ENCODE measurements around the gene PRRC2B. TPM values are rescaled to one million over a fixed set of nuclear protein-coding genes. Genes with fewer than 3 reads are reported as not detected.
"Not testable (repeated sequence)": the region's sequence is repeated elsewhere in the genome, so short reads cannot be mapped to it uniquely, and the experiment has no call there.

PRRC2B gene
- total RNA-seq, result 100 to 1,000 TPM; 110 to 114 TPM
- long read RNA-seq, full-length matches to known transcripts, result 1 of 51 reads
- long read RNA-seq, partial matches to known transcripts, result 6 of 51 reads
- long read RNA-seq, other reads (novel, unspliced or antisense), result 44 of 51 reads

DNA sequence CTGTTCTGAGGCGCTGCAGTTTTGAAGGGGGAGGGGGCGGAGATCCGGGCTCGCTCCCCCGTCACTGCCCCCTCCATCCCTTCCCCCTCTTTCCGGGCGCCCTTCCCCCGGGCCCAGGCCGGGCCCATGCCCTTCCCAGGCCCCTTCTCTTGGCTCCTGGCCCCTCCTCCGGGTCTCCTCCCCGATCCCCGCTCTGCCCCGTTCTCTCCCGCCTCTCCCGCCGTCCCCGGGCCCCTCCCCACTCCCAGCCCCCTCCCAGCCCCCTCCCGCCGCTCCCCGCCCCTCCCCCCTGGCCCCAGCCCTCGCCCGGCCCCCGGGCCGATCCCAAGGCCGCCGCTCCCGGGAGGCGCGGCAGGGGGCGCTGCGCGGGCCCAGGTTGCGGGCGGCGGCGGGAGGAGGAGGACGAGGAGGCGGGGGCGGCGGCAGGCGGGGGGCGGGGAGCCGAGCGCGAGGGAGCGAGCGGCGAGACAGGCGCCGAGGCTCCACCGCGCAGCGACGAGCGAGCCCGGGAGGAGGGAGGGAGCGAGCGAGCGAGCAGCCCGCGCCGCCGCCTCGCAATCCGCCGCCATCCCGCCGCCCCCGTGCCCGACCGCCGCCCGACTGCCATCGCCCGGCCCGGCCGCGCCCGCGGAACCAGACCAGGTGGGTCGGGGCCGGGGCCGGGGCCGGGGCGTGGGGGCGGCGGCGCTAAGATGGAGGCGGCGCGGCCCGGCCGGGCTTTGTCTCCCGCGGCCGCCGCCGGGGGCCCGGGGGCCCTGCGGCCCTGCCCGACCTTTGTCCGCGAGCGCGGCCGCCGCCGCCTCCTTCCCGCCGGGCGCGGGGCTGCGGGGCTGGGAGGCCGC lies at the start of gene PRRC2B:
TSS of gene PRRC2B (plus strand) at position 465 of the 842 bp plus-strand sequence. CDS start 36,059 bp downstream, outside the sequence.
- DNase-seq, result peak; percentile 77 to 88
- ATAC-seq, result peak; percentile 77
- intact Hi-C loops (cut with DNase I, micrococcal nuclease), result no loop called here

DNA sequence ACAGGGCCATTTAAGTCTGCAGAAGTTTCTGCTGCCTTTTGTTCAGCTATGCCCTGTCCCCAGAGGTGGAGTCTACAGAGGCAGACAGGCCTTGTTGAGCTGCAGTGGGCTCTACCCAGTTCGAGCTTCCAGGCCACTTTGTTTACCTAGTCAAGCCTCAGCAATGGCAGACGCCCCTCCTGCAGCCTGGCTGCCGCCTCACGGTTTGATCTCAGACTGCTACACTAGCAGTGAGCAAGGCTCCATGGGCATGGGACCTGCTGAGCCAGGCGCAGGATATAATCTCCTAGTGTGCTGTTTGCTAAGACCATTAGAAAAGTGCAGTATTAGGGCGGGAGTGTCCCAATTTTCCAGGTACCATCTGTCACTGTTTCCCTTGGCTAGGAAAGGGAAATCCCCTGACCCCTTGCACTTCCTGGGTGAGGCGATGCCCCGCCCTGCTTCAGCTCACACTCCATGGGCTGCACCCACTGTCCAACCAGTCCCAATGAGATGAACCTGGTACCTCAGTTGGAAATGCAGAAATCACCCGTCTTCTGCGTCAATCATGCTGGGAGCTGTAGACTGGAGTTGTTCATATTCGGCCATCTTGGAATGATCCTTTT lies 48.9 kb upstream of the PRRC2B start:
- DNase-seq; intact Hi-C loops (cut with DNase I, micrococcal nuclease): not testable (repeated sequence)

DNA sequence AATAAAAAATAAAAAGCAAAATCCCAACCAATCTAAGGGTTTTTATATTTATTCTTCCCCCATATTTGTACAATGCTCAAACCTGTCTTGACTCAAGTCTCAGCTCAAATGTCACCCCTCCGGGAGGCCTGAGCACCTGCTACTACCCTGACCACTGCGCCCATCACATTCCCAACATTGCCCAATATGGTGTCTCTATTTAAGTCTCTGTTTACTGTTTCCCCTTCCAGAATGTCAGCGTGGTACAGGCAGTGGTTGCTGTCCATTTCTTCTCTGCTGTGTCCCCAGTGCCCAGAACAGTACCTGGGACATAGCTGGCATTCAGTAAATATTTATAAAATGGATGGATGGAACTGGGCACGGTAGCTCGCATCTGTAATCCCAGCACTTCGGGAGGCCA lies 47.3 kb upstream of the PRRC2B start:
- no peak for DNase-seq
- intact Hi-C loops (cut with DNase I, micrococcal nuclease), result no loop called here

More for the DNA sequence above, 48.9 kb upstream of the PRRC2B start:
- ATAC-seq, result not testable (repeated sequence)

DNA sequence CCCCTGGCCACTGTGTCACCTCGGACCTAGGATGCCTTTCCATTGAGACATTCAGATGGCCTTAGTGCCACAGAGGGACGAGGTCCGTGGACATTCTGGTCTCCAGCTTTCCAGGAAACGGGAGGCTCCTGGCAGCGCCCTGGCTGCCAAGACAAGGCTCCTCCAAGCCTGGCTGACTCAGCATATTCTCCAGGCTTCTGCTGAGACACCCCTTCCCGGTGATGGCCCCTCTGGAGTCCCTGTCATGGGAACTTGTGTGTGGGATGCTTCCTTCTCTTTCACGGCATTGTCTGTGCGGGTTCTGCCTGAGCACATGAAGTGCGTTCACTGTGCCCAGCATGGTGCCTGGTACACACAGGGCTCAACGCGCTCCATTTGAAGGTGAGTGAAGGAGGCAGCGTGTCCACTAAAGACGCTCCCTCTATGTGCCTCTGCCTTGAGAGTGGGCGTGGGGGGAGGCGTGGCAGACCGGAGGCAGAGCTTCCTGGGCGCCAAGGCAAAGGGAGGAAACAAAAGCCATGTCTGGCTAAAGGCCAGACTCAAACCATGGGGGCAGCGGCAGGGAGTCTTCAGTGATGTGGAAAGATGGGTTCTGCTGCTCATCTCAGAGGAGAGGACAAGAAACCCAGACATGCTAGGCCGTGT lies 46.4 kb upstream of the PRRC2B start:
- DNase-seq (no peak), ATAC-seq (no peak)
- intact Hi-C loops (cut with DNase I, micrococcal nuclease), result no loop called here

More for the DNA sequence above, 47.3 kb upstream of the PRRC2B start:
- no peak for ATAC-seq

DNA sequence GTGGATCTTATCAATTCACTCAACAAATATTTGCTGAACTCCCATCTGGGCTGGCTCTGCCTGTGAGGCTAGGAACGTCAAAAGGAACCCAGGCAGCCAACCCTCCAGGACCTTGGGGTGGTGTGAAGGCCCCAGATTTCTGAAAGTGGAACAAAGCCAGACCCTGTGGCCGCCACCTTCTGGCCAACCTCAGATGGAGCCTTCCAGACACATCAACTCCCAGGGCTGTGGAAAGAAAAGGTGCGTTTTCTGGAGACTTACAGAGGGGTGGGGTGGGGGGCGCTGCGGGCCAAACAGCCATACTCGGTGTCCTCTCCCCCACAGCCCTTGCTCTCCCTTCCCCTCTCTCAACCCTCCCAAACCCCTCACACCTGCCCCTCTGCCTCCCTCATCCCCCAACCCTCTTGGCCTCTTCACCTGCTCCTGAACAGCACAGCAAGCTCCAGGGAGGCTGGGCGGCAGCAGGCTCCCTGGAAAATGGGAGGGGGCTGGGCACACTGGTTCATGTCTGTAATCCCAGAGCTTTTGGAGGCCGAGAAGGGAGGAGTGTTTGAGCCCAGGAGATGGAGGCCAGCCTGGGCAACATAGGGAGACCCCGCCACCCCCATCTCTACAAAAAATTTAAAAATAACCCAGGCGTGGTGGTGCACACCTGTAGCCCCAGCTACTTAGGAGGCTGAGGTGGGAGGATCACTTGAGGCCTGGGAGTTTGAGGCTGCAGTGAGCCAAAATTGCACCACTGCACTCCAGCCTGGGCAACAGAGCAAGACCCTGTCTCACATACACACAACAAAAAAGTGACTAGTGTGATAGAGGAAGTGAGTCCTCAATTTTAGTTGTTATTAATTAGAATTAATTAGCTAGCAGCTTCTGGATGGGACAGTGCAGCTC lies 45.0 kb upstream of the PRRC2B start:
- intact Hi-C loops (cut with DNase I, micrococcal nuclease), result no loop called here
- ATAC-seq, result no peak

DNA sequence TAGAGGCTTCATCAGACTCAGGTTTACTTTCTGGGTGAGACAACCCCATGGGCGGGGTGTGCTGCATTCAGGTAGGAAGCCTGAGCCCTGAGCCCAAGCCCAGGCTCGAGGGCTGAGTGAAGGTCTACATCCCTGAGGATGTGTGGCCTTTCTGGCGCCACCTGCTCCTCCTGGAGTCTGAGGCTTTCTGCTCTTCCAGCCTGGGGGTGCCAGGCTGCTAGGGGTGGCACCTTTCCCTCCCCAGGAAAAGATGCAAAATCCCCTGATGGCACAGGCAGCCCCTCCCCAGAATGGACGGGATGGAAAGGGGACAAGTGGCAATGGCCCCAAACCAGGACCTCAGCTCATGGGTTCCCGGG lies 44.4 kb upstream of the PRRC2B start:
- DNase-seq (no peak), ATAC-seq (no peak)
- intact Hi-C loops (cut with DNase I, micrococcal nuclease), result no loop called here

More for the DNA sequence above, 45.0 kb upstream of the PRRC2B start:
- DNase-seq, result no peak

DNA sequence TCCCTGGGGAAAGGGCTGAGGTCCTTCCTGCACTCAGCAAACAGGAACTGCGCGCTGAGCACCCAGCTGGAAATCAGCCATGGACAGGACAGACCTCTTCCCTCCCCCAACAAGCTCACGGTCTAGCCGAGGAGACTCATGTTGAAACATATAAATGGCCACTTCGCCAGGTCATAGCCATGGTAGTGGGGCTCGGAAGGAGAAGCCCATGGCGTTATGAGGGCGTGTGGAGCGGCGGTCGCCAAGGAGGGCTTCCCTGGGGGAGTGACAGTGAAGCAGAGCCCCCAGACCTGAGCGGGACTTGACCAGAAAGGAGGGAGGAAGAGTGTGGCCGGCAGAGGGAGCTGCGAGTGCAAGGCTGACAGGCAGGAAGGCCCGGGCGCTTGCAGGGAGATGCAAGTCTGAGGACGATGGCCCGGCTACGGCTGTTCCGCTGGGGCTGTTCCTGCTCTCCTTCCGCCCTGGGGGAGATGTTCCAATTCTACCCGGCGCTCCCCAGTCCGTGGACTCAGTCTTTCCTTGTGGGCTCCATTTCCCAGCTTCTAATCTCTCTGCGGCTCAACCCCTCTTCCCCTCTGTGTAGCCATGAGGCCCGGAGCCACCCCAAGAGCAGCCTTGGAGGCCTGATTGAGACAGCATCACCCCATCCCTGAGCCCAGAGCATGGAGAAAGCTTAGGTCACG lies 43.9 kb upstream of the PRRC2B start:
- DNase-seq, result peak; percentile 82 to 94
- intact Hi-C loops (cut with DNase I, micrococcal nuclease), result no loop called here
- ATAC-seq, result peak; percentile 99

DNA sequence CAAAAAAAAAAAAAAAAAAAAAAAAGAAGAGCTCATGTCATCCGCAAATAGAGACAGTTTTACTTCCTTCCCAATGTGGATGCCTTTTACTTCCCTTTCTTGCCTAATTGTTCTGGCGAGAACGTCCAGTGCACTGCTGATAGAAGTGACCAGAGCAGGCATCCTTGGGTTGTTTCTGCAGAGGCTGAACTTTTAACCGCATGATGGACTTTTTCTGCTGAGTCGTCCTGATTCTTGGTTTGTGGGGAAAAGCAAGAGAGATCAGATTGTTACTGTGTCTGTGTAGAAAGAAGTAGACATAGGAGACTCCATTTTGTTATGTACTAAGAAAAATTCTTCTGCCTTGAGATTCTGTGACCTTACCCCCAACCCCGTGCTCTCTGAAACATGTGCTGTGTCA lies 37.4 kb upstream of the PRRC2B start:
- intact Hi-C loops (cut with DNase I, micrococcal nuclease); ATAC-seq; DNase-seq: not testable (repeated sequence)

DNA sequence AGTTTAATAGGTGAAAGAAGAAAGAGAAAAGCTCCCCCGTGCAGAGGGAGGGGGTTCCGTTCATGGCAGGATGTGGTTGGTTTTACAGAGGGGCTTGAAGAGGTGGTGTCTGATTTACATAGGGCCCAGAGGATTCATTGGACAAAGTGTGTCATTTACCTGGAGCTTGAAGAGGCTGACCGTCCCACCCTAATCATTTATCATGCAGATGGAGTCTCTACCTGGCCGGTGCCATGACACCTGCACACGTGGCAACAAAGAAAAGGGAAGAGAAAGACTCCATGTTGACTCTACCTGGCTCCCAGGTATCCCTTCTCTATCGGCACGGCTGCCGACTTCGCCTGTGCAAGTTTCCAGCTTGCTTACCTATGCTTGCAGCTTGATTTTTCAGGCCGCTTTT lies 35.3 kb upstream of the PRRC2B start:
- ATAC-seq (no peak), DNase-seq (no peak)
- intact Hi-C loops (cut with DNase I, micrococcal nuclease), result no loop called here

DNA sequence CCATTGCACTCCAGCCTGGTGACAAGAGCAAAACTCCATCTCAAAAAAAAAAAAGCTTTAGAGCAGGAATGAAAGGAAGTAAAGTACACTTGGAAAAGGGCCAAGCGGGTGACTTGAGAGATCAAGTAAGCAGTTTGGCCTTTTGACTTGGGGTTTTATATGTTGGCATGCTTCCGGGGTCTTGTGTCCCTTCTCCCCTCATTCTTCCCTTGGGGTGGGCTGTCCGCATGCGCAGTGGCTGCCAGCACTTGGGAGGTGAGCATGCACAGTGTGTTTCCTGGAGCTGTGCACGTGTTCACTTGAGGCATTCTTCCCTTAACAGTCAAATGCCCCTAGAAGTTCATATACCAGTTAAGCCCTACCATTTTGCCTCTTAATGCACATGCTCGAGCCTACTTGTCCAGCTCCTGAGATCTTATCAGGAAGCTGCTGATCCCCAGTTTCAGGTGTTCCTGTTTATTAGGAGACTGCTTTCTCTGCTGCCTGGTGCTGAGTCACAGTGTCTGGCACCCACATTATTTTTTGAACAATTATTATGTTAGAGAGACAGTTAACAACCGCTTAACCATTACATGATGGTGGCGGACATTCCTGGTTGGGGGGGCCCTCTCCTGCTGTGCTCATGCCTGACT lies 32.6 kb upstream of the PRRC2B start:
- peak; percentile 77 for ATAC-seq
- DNase-seq, result peak in 1 of 2 donors; percentile 42
- intact Hi-C loops (cut with DNase I, micrococcal nuclease), result loop anchor here in 1 of 2 donors (10.0 kb wide), 1 partner anchor 113 kb away; no protein-coding TSS in a partner anchor

DNA sequence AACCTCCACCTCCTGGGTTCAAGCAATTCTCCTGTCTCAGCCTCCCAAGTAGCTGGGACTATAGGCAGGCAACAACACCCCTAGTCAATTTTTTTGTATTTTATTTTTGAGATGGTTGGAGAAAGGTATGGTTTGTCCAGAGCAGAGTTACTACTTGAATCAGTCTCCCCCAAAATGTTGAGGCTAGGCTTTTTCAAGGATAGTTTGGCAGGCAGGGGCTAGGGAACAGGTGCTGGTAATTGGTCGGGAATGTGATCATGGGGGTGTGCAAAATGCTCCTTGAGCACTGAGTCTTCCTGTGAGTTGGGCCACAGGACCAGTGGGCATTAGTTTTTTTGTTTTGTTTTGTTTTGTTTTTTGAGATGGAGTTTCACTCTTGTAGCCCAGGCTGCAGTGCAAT lies 28.3 kb upstream of the PRRC2B start:
- intact Hi-C loops (cut with DNase I, micrococcal nuclease), result loop anchor here in 1 of 2 donors (10.0 kb wide), 1 partner anchor 109 kb away; no protein-coding TSS in a partner anchor
- DNase-seq, result no peak

DNA sequence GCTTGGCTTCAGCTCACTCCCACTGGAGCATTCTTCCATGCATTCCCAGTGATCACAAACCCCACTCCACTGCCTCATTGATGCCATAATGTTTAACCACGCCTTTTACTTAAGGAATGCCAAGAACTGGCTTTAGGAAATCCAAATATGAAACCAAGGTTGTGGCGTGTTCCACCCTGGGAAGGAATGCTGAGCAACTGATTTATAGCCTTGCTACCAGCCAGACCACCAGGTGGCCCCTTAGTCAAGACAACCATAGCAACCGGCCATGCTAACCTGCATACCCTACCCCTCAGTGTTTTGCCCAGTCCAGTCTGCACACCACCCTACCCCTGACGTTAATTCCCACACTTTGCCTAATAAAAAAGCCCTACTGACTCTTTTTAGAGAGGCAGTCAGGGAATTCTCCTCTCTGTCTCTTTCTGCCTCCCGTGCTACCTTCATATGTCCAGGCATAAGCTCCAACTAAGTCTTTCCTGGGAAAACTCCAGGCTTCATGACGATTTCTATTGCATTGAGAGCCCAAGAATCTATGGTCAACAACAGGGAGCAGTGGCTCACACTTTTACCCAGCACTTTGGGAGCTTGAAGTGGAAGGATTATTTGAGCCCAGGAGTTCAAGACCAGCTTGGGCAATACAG lies 27.0 kb upstream of the PRRC2B start:
- DNase-seq (no peak), ATAC-seq (peak; percentile 68)
- intact Hi-C loops (cut with DNase I, micrococcal nuclease), result loop anchor here in 1 of 2 donors (10.0 kb wide), 1 partner anchor 108 kb away; no protein-coding TSS in a partner anchor

More for the DNA sequence above, 28.3 kb upstream of the PRRC2B start:
- ATAC-seq, result no peak

DNA sequence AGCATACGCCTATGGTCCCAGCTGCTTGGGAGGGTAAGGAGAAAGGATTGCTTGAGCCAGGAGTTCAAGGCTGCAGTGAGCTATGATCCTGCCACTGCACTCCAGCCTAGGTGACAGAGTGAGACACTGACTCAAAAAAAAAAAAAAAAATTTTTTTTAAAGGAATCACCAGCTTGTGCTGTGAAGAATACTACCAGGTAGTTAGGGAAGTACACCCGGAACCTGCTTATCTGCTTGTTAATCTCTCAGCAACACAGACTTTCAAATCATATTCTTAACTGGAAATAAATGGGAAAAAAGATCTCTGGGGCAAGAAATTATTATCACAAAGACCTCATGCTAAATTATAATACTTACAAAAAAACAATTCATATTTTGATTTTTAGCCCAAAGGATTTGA lies 26.4 kb upstream of the PRRC2B start:
- DNase-seq, result no peak
- intact Hi-C loops (cut with DNase I, micrococcal nuclease), result loop anchor here in 1 of 2 donors (10.0 kb wide), 1 partner anchor 107 kb away; no protein-coding TSS in a partner anchor
- ATAC-seq, result no peak

DNA sequence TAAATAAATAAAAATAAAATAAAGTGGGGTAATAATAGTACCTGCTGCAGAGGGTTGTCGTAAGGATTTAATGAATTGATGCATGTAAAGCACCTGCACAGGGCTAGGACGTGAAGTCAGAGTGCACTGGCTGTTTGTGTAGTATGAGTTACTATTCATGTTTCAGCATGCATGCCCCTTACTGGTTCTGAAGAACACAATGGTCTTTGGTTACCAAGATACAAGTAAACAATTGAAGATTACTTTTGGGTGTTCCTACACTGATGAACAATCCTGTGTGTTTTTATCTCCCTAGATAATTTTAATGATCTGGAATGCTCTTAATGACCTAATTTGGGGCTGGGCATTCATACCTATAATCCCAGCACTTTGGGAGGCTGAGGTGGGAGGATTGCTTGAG lies 23.2 kb upstream of the PRRC2B start:
- intact Hi-C loops (cut with DNase I, micrococcal nuclease), result no loop called here
- no peak for ATAC-seq
- no peak for DNase-seq

DNA sequence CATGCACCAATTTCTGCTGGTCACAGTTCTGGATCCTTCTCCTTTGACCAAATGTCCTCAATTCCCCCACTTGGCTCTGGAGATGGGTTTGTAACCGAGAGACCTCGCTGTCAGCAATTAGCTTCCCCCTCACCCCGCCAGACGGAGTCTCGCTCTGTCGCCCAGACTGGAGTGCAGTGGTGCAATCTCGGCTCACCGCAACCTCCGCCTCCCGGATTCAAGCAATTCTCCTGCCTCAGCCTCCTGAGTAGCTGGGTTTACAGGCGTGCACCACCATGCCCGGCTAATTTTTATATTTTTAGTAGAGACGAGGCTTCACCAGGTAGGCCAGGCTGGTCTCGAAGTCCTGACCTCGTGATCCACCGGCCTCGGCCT lies 21.3 kb upstream of the PRRC2B start:
- intact Hi-C loops (cut with DNase I, micrococcal nuclease); DNase-seq; ATAC-seq: not testable (repeated sequence)

DNA sequence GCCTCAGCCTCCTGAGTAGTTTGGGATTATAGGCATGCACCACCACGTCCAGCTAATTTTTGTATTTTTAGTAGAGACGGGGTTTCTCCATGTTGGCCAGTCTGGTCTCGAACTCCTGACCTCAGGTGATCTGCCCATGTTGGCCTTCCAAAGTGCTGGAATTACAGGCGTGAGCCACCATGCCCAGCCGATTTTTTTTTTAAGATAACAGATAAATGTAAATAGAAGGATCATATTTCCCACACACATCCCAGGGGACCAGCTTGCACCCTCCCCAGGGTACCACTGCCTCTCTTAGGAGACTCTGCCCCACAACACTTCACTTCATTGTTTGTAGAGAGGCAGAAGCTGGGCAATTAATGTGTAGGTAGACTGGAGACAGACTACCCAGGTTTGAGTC lies 19.2 kb upstream of the PRRC2B start:
- DNase-seq; intact Hi-C loops (cut with DNase I, micrococcal nuclease); ATAC-seq: not testable (repeated sequence)

DNA sequence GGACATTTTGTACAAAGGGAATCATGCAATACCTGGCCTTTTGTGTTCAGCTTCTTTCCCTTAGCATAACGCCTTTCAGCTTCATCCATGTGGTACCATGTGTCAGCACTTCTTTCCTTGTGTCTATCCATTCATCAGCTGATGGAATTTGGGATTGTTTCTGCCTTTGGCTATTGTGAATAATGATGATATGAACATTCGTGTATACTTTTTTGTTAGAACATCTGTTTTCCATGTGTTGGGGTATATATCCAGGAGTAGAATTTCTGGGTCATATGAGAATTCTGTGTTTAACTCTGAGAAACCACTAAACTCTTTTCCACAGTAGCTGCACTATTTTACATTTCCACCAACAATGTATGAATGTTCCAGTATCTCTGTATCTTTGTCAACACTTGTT lies 14.8 kb upstream of the PRRC2B start:
- DNase-seq, result no peak
- intact Hi-C loops (cut with DNase I, micrococcal nuclease), result no loop called here
- no peak for ATAC-seq

Data from left colon (tissue), 2 donors.